NK-92 treated with Interleukin-12 subunit alpha and Interleukin-12 subunit beta, amount 100 ng/mL, for 24 hours (cell line): ENCODE measurements around the gene CRISP1.
"Not testable (repeated sequence)": the region's sequence is repeated elsewhere in the genome, so short reads cannot be mapped to it uniquely, and the experiment has no call there.

Source experiments
- DNase-seq: peaks from one replicate; lab custom pipeline; 2025; lab: John Stamatoyannopoulos, UW

CRISP1 gene

DNA sequence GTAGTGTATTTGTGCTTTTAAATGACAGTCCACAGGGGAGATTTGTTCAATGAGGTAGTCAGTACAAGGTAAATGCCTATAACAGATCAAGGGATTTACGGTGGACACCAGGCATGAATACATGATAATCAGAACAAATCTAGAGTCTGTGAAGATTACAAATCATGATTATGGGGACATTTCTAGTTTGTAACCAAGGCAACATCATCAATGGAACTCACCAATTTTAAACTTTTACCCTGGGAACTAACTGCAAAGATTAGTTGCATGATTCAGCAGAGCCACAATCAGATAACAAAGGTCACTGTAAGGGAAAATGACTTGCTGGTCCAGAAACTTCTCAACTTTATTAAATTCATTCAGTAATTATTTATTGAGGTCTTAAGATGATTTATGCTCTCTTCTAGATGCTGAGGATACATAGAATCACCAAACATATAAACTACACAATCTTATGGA is at the start of gene CRISP1:
Gene CRISP1 (minus strand): TSS at position 51 of the 459 bp plus-strand sequence. CDS start 9,135 bp downstream, outside the sequence.
- DNase-seq = no peak

DNA sequence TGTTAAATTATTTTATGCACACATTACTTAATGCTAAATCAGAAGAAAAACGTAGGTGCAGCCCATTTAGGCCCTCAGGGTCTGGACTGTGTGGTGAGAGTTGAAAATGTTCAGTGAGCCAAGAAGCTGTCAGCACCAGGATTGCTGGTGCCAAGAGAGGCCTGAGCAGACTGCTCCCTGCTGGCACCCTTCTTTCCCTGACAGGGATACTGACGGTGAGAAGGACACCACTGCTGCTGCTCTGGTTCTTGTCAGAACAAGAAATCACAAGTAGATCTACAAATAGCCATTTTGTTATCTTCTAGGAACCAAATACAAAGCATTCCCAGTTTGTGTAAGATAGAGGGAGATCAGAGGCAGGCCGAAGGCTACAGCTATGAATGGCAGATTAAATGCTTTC is 48.7 kb upstream of the CRISP1 start:
- DNase-seq = no peak

DNA sequence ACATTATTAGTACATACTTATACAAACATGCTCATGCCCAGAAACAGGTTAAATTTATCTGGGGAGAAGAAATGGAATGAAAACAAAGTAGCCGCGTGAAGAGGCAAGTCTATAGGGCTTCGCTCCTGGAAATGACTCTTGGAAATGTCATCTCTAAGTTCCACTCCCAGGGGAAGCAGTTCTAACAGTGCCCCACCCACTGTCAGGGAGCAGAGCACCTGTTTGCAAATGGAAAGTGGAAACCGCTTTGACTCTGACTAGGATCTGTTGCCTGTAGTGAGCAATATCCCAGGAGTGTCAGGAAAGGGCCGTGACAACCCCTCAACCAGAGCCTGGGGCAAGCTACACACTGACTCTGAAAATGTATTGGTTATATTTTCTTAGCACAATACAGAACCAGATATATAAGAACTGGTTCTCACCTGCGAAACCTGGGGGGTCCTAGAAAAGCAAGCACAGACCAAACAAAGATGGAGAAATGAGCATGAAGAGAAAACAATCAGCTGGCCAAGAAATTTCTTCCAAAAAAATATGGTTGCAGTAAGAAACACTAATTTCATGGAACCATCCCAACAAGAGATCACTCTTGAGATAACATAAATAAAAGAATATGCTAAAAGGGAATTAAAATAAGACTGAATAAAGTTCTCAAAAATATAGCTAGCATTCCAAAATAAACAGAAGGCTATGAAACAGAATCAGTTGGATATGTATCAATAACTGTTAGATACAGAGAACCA is 47.5 kb upstream of the CRISP1 start:
- no peak for DNase-seq

DNA sequence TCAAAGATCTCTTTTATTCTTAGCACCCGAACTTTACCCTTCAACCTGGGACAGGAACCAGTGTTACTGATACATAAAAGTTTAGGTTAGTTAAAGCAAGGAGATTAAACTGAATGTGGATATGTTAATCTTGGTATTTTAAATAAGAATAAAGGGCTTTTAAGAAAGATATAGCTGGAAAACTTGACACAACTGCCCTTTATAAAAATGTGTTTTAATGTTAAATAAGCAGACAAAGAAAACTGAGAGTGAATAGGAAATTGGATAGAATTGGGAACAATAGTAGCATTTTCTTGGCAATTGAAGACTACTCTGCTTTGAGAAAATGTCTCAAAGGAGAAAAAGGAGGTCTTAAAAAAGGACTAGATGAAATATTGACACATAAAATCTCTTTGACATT is 45.9 kb upstream of the CRISP1 start:
- no peak for DNase-seq

- DNase-seq = no peak
Observed at GRCh38 chr6:49911252-49911651, 44.9 kb upstream of the CRISP1 start.

- DNase-seq = no peak
Observed at GRCh38 chr6:49909563-49909962, 43.2 kb upstream of the CRISP1 start.

DNA sequence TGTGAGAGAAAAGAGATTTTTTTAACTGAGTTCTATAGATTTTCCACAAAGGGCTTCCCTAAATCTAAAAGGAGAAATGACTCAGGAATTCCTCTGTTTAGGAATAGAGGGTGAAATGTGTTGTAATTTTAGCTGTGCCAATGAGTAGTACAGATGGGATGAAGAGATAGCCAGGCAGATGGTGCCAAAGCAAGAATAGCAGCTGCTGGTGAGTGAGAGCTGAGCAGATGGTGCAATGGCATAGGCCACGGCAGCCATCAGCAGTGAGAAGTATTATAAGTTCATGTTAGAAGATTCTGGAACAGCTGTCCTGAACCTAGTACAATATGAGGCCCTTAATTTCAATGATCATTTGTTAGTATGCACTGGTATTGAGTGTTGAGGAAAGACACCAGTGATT is 40.2 kb upstream of the CRISP1 start:
- no peak for DNase-seq

GRCh38 chr6:49905296-49905695 is 39.0 kb upstream of the CRISP1 start:
- DNase-seq = no peak

- no peak for DNase-seq
Observed at GRCh38 chr6:49902856-49903255, 36.5 kb upstream of the CRISP1 start.

DNA sequence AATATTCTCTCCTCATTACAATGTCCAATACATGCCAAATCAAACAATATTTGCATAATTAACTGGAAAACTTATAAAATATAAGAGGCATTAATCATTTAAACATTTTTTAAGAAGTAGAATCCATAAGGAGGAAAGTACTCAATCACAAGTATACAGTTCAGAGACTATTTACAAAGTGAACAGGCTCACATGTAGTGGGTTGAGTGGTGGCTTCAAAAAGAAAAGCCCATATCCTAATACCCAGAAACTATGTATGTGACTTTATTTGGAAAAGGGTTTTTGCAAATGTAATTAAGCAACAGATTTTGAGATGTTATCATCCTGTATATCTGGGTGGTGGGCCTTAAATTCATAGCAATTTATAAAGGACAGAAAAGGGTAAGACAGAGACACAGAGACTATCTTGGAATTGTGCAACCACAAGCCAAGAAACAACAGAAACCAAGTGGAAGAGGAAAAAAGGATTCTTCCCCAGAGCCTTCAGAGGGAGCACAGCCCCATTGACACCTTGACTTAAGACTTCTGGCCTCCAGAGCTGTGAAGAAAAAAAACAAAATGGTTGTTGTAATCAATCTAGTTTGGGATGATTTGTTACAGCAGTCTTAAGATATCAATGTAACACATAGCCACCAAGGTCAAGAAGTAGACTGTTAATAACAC is 32.7 kb upstream of the CRISP1 start:
- DNase-seq = no peak

DNA sequence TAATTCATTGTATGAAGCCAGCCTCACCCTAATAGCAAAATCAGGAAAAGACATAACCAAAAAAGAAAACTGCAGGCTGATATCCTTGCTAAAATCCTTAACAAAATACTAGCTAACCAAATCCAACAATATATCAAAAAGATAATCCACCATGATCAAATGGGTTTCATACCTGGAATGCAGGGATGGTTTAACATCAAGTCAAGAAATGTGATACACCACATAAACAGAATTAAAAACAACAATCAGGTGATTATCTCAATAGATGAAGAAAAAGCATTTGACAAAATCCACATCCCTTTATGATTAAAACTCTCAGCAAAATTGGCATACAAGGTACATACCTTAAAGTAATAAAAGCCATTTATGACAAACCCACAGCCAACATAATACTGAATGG is 29.2 kb upstream of the CRISP1 start:
- not testable (repeated sequence) for DNase-seq

DNA sequence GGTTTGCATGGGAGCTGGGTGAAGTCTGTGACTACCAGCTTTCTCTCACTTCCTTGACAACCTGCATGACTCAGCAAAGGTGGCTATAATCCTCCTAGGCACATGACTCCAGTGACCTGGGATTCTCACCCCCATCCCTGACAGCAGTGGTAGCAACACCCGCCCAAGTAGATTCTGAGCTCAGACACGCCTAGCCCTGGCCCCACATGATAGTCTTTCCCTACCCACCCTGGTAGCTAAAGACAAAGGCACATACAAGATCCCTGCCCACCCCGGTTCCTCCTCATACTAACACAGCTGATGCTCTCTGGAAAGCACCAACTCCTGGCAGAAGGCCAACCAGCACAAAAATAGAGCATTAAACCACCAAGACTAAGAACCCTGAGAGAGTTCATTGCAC is 25.9 kb upstream of the CRISP1 start:
- DNase-seq = no peak

DNA sequence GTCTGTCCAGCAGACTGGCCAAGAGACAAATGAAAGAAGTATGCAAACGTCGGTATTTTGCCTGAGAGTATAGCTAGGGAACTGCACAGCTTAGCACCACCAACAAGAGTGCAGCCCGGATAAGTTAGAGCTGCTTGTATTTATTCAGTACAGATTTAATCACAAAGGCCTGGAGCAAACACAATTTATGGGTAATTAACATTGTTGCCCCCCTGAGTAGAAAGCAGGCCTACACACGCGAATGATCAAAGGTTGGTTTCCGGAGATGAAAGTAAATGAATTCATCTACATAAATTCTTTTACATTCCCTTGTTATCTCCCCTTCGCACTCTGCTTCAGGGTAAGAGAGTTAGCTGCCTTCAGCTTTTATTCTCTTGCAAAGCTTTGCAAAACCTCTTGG is 24.7 kb upstream of the CRISP1 start:
- DNase-seq = no peak

DNA sequence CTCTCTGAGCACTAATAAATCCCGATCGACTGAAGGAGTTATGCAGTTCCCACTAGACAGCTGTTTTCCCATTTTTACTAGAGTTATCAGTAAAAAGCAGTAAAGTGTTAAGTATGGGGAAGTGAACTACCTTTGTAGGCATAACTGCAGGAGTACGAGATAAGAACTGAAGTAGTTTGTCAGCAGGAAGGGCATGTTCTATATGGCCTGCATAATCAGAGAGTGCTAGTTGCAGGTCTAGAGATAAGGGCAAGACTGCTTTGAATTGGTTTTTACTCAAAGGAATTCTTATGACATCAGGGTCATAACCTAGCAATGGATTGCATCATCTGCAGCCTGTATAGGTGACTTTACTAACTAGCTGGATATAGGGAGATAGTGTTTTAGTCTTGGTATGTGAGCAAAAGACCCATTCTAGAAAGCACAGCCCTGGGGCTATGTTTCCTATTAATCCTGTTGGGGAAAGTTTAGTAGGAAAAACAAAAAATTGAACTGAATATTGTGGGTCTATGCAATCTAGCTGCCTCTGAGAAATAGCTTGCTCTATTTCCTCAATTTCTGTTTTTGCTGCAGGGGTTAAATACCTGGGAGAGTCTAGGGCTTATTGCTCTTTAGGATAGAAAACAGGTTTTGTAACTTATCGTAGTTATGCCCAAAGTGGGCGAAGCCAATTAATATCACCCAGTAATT is 22.6 kb upstream of the CRISP1 start:
- no peak for DNase-seq

GRCh38 chr6:49868951-49869529 is 2.7 kb upstream of the CRISP1 start:
- DNase-seq = no peak

GRCh38 chr6:49856282-49856681 is 10.1 kb downstream of the CRISP1 start:
- DNase-seq = no peak

DNA sequence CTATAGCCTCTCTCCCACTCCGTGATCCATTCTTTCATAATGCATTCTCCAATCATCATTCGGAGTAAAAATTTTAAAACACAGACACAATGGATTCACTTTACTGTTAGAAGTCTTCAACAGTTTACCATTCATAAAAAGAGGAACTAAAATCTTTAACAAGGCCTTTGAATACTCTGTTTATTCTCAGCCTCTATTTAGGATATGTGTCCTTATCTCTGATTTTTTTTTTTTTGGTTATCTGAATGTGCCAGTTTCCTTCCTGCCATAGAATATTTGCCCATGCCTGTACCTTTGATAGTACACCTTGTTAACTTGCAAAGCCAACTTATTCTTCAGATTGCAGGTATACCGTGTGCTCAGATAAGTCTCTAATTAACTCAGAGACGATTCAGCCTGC is 11.1 kb downstream of the CRISP1 start:
- DNase-seq = no peak

GRCh38 chr6:49852975-49853374 is 13.4 kb downstream of the CRISP1 start:
- no peak for DNase-seq

- DNase-seq = no peak
Observed at GRCh38 chr6:49849213-49849907, 17.0 kb downstream of the CRISP1 start.

- no peak for DNase-seq
Observed at GRCh38 chr6:49847673-49848072, 18.7 kb downstream of the CRISP1 start.

DNA sequence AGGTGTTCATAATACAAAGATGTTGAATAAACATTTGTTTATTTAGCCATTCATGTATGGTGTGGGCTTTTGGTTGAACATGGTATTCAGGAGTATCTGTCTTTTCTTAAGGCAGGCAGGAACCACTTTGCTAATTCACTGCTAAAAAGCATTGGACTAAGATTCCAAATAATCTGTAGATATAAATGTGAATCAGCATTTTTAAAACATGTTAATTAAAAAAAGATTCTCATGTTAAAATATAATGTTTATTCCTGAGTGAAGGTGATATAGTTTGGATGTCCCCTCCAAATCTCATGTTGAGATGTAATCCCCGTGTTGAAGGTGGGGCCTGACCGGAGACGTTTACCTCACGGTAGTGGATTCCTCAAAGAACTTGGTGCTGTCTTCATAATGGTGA is 19.3 kb downstream of the CRISP1 start:
- DNase-seq = no peak

GRCh38 chr6:49841424-49841823 is 24.9 kb downstream of the CRISP1 start:
- no peak for DNase-seq
